ENCODE measurements around the gene PRIMA1.

PRIMA1 gene

GRCh38 chr14:93759719-93760307 lies 28.5 kb downstream of the PRIMA1 start:
- in situ Hi-C loops (cut with HindIII; ENCODE audit: low sequenced_read_pairs): no loop called here

GRCh38 chr14:93757206-93757605 lies 31.1 kb downstream of the PRIMA1 start:
- in situ Hi-C loops (cut with HindIII; ENCODE audit: low sequenced_read_pairs): no loop called here

GRCh38 chr14:93753647-93754046 lies 34.6 kb downstream of the PRIMA1 start:
- in situ Hi-C loops (cut with HindIII; ENCODE audit: low sequenced_read_pairs): no loop called here

GRCh38 chr14:93752980-93753561 lies 35.2 kb downstream of the PRIMA1 start:
- in situ Hi-C loops (cut with HindIII; ENCODE audit: low sequenced_read_pairs): no loop called here

- in situ Hi-C loops (cut with HindIII; ENCODE audit: low sequenced_read_pairs): no loop called here
These were observed 36.2 kb downstream of the PRIMA1 start for GRCh38 chr14:93751946-93752655.

GRCh38 chr14:93749076-93749420 lies 39.2 kb downstream of the PRIMA1 start:
- in situ Hi-C loops (cut with HindIII; ENCODE audit: low sequenced_read_pairs): no loop called here

- in situ Hi-C loops (cut with HindIII; ENCODE audit: low sequenced_read_pairs): no loop called here
These were observed 39.8 kb downstream of the PRIMA1 start for GRCh38 chr14:93748208-93749075.

- in situ Hi-C loops (cut with HindIII; ENCODE audit: low sequenced_read_pairs): no loop called here
These were observed 40.7 kb downstream of the PRIMA1 start for GRCh38 chr14:93747560-93747959.

- in situ Hi-C loops (cut with HindIII; ENCODE audit: low sequenced_read_pairs): no loop called here
These were observed 41.2 kb downstream of the PRIMA1 start for GRCh38 chr14:93747102-93747501.

GRCh38 chr14:93745603-93746273 lies 42.5 kb downstream of the PRIMA1 start:
- in situ Hi-C loops (cut with HindIII; ENCODE audit: low sequenced_read_pairs): no loop called here

GRCh38 chr14:93744876-93745275 lies 43.4 kb downstream of the PRIMA1 start:
- in situ Hi-C loops (cut with HindIII; ENCODE audit: low sequenced_read_pairs): no loop called here

GRCh38 chr14:93744176-93744575 lies 44.1 kb downstream of the PRIMA1 start:
- in situ Hi-C loops (cut with HindIII; ENCODE audit: low sequenced_read_pairs): no loop called here

- in situ Hi-C loops (cut with HindIII; ENCODE audit: low sequenced_read_pairs): no loop called here
These were observed 44.8 kb downstream of the PRIMA1 start for GRCh38 chr14:93743270-93744060.

GRCh38 chr14:93742761-93743160 lies 45.5 kb downstream of the PRIMA1 start:
- in situ Hi-C loops (cut with HindIII; ENCODE audit: low sequenced_read_pairs): no loop called here

- in situ Hi-C loops (cut with HindIII; ENCODE audit: low sequenced_read_pairs): no loop called here
These were observed 46.6 kb downstream of the PRIMA1 start for GRCh38 chr14:93741556-93742230.

GRCh38 chr14:93737634-93738033 lies 50.7 kb downstream of the PRIMA1 start:
- in situ Hi-C loops (cut with HindIII; ENCODE audit: low sequenced_read_pairs): no loop called here

GRCh38 chr14:93736378-93737014 lies 51.8 kb downstream of the PRIMA1 start:
- in situ Hi-C loops (cut with HindIII; ENCODE audit: low sequenced_read_pairs): no loop called here

- in situ Hi-C loops (cut with HindIII; ENCODE audit: low sequenced_read_pairs): no loop called here
These were observed 53.1 kb downstream of the PRIMA1 start for GRCh38 chr14:93735206-93735605.
